Renal pelvis (tissue), 12 donors: ENCODE measurements around the gene GRM4. TPM values are rescaled to one million over a fixed set of nuclear protein-coding genes. Genes with fewer than 3 reads are reported as not detected.
"Not testable (repeated sequence)": the region's sequence is repeated elsewhere in the genome, so short reads cannot be mapped to it uniquely, and the experiment has no call there.

ENCODE experiments used
- DNase-seq: peaks from one replicate; pipeline ENCODE4 v3.0.0-alpha.2; 2013
- long read RNA-seq, 16 experiments: transcript quantifications; one replicate each; lab custom pipeline, GENCODE V29; 2026
- polyA plus RNA-seq, 3 donors: library from polyadenylated mRNA; unstranded; fragments of 120-200 nt; gene quantifications; one replicate each; pipeline ENCODE4 v1.2.1, GENCODE V29; 2013; ENCODE audit not compliant: insufficient read length in 3 of 3

Gene GRM4
- under 1 TPM; 0.57 to 0.69 (median 0.59) TPM for polyA plus RNA-seq
- long read RNA-seq, donor 1 = 0 reads
- long read RNA-seq, donor 2 = 0 reads
- long read RNA-seq, donor 3 = 0 reads
- long read RNA-seq, donor 4 = 0 reads
- long read RNA-seq, donor 5 = 0 reads
- long read RNA-seq, donor 6 = 0 reads
- long read RNA-seq, donor 7 = 0 reads
- long read RNA-seq, donor 8 = 0 reads
- long read RNA-seq, donor 9 = 0 reads
- long read RNA-seq, donor 10 = 0 reads
- long read RNA-seq, donor 11 = 0 reads
- long read RNA-seq, donor 12 = 0 reads
- long read RNA-seq, donor 13 = 0 reads
- long read RNA-seq, donor 14 = 0 reads
- long read RNA-seq, donor 15 = 0 reads
- long read RNA-seq, donor 16 = 0 reads

GRCh38 chr6:34146021-34146782 lies at the start of gene GRM4:
Gene GRM4, minus strand, starts transcription at chr6:34146087. Its CDS starts 12,591 bp downstream, at chr6:34133496.
- no peak for DNase-seq

GRCh38 chr6:34194772-34195171 lies 48.9 kb upstream of the GRM4 start:
- DNase-seq = no peak

- no peak for DNase-seq
Observed at GRCh38 chr6:34190504-34191122, 44.7 kb upstream of the GRM4 start.

GRCh38 chr6:34189806-34190503 lies 44.1 kb upstream of the GRM4 start:
- DNase-seq = no peak

- DNase-seq = not testable (repeated sequence)
Observed at GRCh38 chr6:34184726-34185125, 38.8 kb upstream of the GRM4 start.

GRCh38 chr6:34182751-34183531 lies 37.1 kb upstream of the GRM4 start:
- DNase-seq = no peak

GRCh38 chr6:34181908-34182307 lies 36.0 kb upstream of the GRM4 start:
- no peak for DNase-seq

GRCh38 chr6:34179106-34179720 lies 33.3 kb upstream of the GRM4 start:
- DNase-seq = no peak

GRCh38 chr6:34178357-34179105 lies 32.6 kb upstream of the GRM4 start:
- DNase-seq = no peak

GRCh38 chr6:34177181-34177591 lies 31.3 kb upstream of the GRM4 start:
- no peak for DNase-seq

- DNase-seq = no peak
Observed at GRCh38 chr6:34176261-34177031, 30.6 kb upstream of the GRM4 start.

GRCh38 chr6:34174846-34175399 lies 29.0 kb upstream of the GRM4 start:
- DNase-seq = no peak

GRCh38 chr6:34172961-34173775 lies 27.3 kb upstream of the GRM4 start:
- no peak for DNase-seq

GRCh38 chr6:34170346-34170745 lies 24.5 kb upstream of the GRM4 start:
- no peak for DNase-seq

- DNase-seq = no peak
Observed at GRCh38 chr6:34169897-34170296, 24.0 kb upstream of the GRM4 start.

- no peak for DNase-seq
Observed at GRCh38 chr6:34161857-34162515, 16.1 kb upstream of the GRM4 start.

GRCh38 chr6:34159844-34160243 lies 14.0 kb upstream of the GRM4 start:
- no peak for DNase-seq

GRCh38 chr6:34158876-34159275 lies 13.0 kb upstream of the GRM4 start:
- DNase-seq = no peak
